ENCODE data around the gene TP63. TPM values are rescaled to one million over a fixed set of nuclear protein-coding genes. Genes with fewer than 3 reads are reported as not detected.
"Not testable (repeated sequence)": the region's sequence is repeated elsewhere in the genome, so short reads cannot be mapped to it uniquely, and the experiment has no call there.

The TP63 gene
- total RNA-seq, 1 donor from 2014 or later = 5.8 TPM

GRCh38 chr3:189588475-189589178 lies 42.6 kb upstream of the TP63 start:
- Mint-ChIP-seq H3K36me3 (no peaks in the 10 kb centered on the region), H3K4me1 (ENCODE audit: unreplicated experiment) (no peaks in the 10 kb centered on the region), H3K9me3 (no peaks in the 10 kb centered on the region), H3K4me3 (no peak overlapping the region), H3K27me3 (peaks cover 11% of the 10 kb centered on the region), H3K27ac (no peak overlapping the region)
- no peak for DNase-seq (ENCODE audit: extremely low spot score, unreplicated experiment)
- TF ChIP-seq CTCF (conservative IDR thresholded peaks at IDR 0.05) = no peak

- no peak for DNase-seq (ENCODE audit: extremely low spot score, unreplicated experiment)
- no peak for TF ChIP-seq CTCF (conservative IDR thresholded peaks at IDR 0.05)
- Mint-ChIP-seq H3K27ac (no peak overlapping the region), H3K36me3 (no peaks in the 10 kb centered on the region), H3K4me1 (ENCODE audit: unreplicated experiment) (no peaks in the 10 kb centered on the region), H3K4me3 (no peak overlapping the region), H3K27me3 (peaks cover 11% of the 10 kb centered on the region), H3K9me3 (no peaks in the 10 kb centered on the region)
Observed at GRCh38 chr3:189589179-189589569, 42.0 kb upstream of the TP63 start.

GRCh38 chr3:189590223-189590622 lies 41.0 kb upstream of the TP63 start:
- TF ChIP-seq CTCF (conservative IDR thresholded peaks at IDR 0.05) = no peak
- no peaks in the 10 kb centered on the region for H3K4me1 Mint-ChIP-seq (ENCODE audit: unreplicated experiment)
- peaks cover 7% of the 10 kb centered on the region for H3K27me3 Mint-ChIP-seq
- no peaks in the 10 kb centered on the region for H3K9me3 Mint-ChIP-seq
- no peak for DNase-seq (ENCODE audit: extremely low spot score, unreplicated experiment)
- no peaks in the 10 kb centered on the region for H3K36me3 Mint-ChIP-seq
- H3K4me3 Mint-ChIP-seq = no peak overlapping the region
- H3K27ac Mint-ChIP-seq = no peak overlapping the region

- H3K9me3 Mint-ChIP-seq = no peaks in the 10 kb centered on the region
- TF ChIP-seq CTCF (conservative IDR thresholded peaks at IDR 0.05) = no peak
- H3K36me3 Mint-ChIP-seq = no peaks in the 10 kb centered on the region
- H3K27ac Mint-ChIP-seq = no peak overlapping the region
- no peak overlapping the region for H3K4me3 Mint-ChIP-seq
- no peak for DNase-seq (ENCODE audit: extremely low spot score, unreplicated experiment)
- peaks cover 4% of the 10 kb centered on the region for H3K27me3 Mint-ChIP-seq
- H3K4me1 Mint-ChIP-seq (ENCODE audit: unreplicated experiment) = no peaks in the 10 kb centered on the region
Observed at GRCh38 chr3:189593581-189593980, 37.6 kb upstream of the TP63 start.

- not testable (repeated sequence) for H3K27ac Mint-ChIP-seq; H3K4me3 Mint-ChIP-seq; DNase-seq (ENCODE audit: extremely low spot score, unreplicated experiment); H3K27me3 Mint-ChIP-seq; H3K4me1 Mint-ChIP-seq (ENCODE audit: unreplicated experiment); H3K36me3 Mint-ChIP-seq; H3K9me3 Mint-ChIP-seq
Observed at GRCh38 chr3:189596078-189596979, 34.9 kb upstream of the TP63 start.

GRCh38 chr3:189597918-189598317 lies 33.3 kb upstream of the TP63 start:
- H3K4me3 Mint-ChIP-seq = no peak overlapping the region
- no peaks in the 10 kb centered on the region for H3K27me3 Mint-ChIP-seq
- DNase-seq (ENCODE audit: extremely low spot score, unreplicated experiment) = no peak
- no peak for TF ChIP-seq CTCF (conservative IDR thresholded peaks at IDR 0.05)
- H3K27ac Mint-ChIP-seq = no peak overlapping the region
- H3K36me3 Mint-ChIP-seq = no peaks in the 10 kb centered on the region
- H3K4me1 Mint-ChIP-seq (ENCODE audit: unreplicated experiment) = no peaks in the 10 kb centered on the region
- no peaks in the 10 kb centered on the region for H3K9me3 Mint-ChIP-seq
